HUES48 (cell line): ENCODE data around the gene FKBP8.
"Not testable (repeated sequence)": the region's sequence is repeated elsewhere in the genome, so short reads cannot be mapped to it uniquely, and the experiment has no call there.

Experiments used
- H3K27ac ChIP-seq: one replicate; pipeline ENCODE4 v1.7.0; 2013; ENCODE audit warnings: low read depth, low read length, inconsistent platforms
- H3K27me3 ChIP-seq: 2 replicates; pipeline ENCODE4 v1.6.1; 2013; ENCODE audit warnings: mild to moderate bottlenecking, low read length; ENCODE audit not compliant: control insufficient read depth, insufficient read depth
- H3K36me3 ChIP-seq: 2 replicates; pipeline ENCODE4 v1.6.1; 2013; ENCODE audit warnings: low read length; ENCODE audit not compliant: control insufficient read depth, insufficient read depth
- H3K4me1 ChIP-seq: 2 replicates; pipeline ENCODE4 v1.6.1; 2013; ENCODE audit warnings: mild to moderate bottlenecking, low read length; ENCODE audit not compliant: control insufficient read depth, insufficient read depth
- H3K4me3 ChIP-seq: 2 replicates; pipeline ENCODE4 v1.5.1; 2013; ENCODE audit warnings: mild to moderate bottlenecking, low read depth, low read length
- H3K9ac ChIP-seq: 2 replicates; pipeline ENCODE4 v1.6.1; 2013; ENCODE audit warnings: mild to moderate bottlenecking, low read depth, low read length, moderate library complexity
- H3K9me3 ChIP-seq: 2 replicates; pipeline ENCODE4 v1.6.1; 2013; ENCODE audit warnings: low read length; ENCODE audit not compliant: control insufficient read depth, insufficient read depth

The FKBP8 gene

DNA sequence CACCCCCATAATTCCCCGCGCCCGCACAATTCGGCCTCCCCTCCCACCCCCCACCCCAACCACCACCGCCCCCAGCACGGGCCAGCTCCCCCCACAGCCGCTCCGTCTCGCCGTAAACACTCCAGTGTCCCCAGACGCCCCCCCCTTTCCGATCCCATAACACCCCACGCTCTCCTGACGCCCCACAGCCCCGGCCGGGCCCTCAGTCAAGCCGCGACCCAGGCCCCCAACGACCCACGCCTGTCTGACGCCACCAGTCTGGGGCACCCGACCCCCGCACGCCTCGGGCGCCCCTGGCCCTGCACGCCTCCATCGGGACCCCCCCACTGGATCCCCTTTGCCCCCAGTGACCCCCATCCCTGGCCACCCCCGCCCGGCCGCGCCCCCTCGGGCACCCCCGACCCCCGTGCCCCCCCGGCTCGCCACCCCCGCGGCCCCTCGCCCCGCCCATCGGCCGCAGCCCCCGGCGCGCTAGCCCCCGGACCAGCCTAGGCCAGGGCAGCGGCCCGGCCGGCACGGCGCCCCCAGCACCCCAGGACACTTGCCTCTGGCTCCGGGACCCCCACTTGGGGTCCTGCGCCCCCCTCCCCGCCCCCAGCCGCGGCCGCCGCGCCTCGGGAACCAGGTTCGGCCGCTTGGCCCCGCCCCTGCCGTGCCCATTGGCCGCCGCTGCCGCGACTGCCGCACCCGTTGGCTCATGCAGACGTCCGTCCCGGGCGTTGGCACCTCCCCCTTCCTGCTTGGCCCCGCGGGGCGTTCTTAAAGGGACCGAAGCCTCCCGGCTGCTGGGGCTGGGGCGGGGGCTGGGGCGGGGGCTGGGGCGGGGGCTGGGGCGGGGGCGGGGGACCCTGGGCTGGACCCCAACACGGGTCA, at the start of gene FKBP8:
Gene FKBP8 (minus strand): TSS at position 633 of the 873 bp plus-strand sequence. CDS start 1,603 bp downstream, outside the sequence.
- peak within 1 kb of the TSS; percentile 69 for H3K4me3 ChIP-seq
- peaks cover 9% of the 10 kb centered on the region for H3K4me1 ChIP-seq
- H3K27me3 ChIP-seq = no peaks in the 10 kb centered on the region
- no peaks in the 10 kb centered on the region for H3K9me3 ChIP-seq
- peak within 1 kb of the TSS; percentile 51 for H3K27ac ChIP-seq
- H3K36me3 ChIP-seq = peaks cover 30% of the 10 kb centered on the region
- H3K9ac ChIP-seq = no peak within 1 kb of the TSS

DNA sequence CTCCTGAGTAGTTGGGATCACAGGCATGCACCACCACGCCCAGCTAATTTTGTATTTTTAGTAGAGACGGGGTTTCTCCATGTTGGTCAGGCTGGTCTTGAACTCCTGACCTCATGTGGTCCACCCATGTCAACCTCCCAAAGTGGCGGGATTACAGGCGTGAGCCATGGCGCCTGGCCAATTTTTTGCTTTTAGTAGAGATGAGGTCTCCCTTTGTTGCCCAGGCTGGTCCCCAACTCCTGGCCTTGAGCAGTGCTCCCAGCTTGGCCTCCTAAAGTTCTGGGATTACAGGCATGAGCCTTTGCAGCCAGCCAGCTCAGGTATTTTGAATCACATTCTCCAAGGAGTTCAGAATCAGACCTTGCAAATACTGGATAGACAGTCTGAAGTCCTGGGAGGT, 49.4 kb upstream of the FKBP8 start:
- H3K4me1 ChIP-seq = peaks cover 22% of the 10 kb centered on the region
- not testable (repeated sequence) for H3K36me3 ChIP-seq, H3K9ac ChIP-seq, H3K27me3 ChIP-seq, H3K4me3 ChIP-seq, H3K27ac ChIP-seq, H3K9me3 ChIP-seq

DNA sequence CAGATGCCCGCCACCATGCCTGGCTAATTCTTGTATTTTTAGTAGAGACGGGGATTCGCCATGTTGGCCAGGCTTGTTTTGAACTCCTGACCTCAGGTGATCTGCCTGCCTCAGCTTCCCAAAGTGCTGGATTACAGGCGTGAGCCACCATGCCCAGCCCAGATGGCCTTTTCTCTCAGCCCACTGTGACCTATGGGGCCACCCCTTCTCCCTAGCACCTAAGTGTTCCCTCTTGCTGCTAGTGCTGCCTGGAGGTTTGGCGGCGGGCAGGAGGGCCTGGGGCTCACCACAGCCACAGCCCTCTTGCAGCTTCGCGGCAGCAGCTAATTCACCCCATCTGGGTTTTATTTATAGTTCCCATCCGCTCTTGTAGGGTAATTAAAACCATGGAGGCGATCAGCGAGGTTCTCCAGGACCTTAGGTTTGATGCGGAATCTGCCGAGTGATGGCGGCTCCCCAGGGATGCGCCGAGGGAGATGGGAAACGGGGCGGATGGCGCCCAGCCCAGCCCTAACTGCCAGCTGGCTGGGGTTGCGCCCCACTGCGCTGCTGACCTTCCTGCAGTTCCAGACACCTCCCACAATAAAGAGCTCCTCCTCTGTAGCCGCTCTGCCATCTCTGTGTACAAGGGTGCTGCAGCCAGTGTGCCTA, 48.5 kb upstream of the FKBP8 start:
- Histone ChIP-seq H3K4me3 (no peak overlapping the region), H3K9ac (no peak overlapping the region), H3K4me1 (peaks cover 24% of the 10 kb centered on the region), H3K27me3 (peaks cover 3% of the 10 kb centered on the region; the same call in 1 of the 2 replicates), H3K36me3 (peaks cover 3% of the 10 kb centered on the region; the same call in 1 of the 2 replicates), H3K27ac (no peak overlapping the region), H3K9me3 (no peaks in the 10 kb centered on the region)

- peaks cover 24% of the 10 kb centered on the region for H3K4me1 ChIP-seq
- H3K36me3 ChIP-seq = peaks cover 3% of the 10 kb centered on the region; the same call in 1 of the 2 replicates
- no peaks in the 10 kb centered on the region for H3K9me3 ChIP-seq
- peak overlapping the region; percentile 95 for H3K27ac ChIP-seq
- H3K4me3 ChIP-seq = peak overlapping the region; percentile 82
- peak overlapping the region; percentile 65 for H3K9ac ChIP-seq
- H3K27me3 ChIP-seq = peaks cover 3% of the 10 kb centered on the region; the same call in 1 of the 2 replicates
These were observed 47.2 kb upstream of the FKBP8 start for GRCh38 chr19:18590273-18591272.

GRCh38 chr19:18589380-18590272, 46.3 kb upstream of the FKBP8 start:
- Histone ChIP-seq H3K9me3 (no peaks in the 10 kb centered on the region), H3K4me3 (peak overlapping the region; percentile 82), H3K9ac (peak overlapping the region; percentile 78), H3K36me3 (peaks cover 3% of the 10 kb centered on the region; the same call in 1 of the 2 replicates), H3K27me3 (peaks cover under 1% of the 10 kb centered on the region; the same call in 1 of the 2 replicates), H3K4me1 (peaks cover 21% of the 10 kb centered on the region), H3K27ac (peak overlapping the region; percentile 95)

- H3K4me1 ChIP-seq = peaks cover 20% of the 10 kb centered on the region; the same call in 1 of the 2 replicates
- H3K27ac ChIP-seq = peak within 1 kb of the TSS; percentile 95
- peak within 1 kb of the TSS; percentile 82 for H3K4me3 ChIP-seq
- H3K36me3 ChIP-seq = peaks cover 3% of the 10 kb centered on the region; the same call in 1 of the 2 replicates
- H3K27me3 ChIP-seq = no peaks in the 10 kb centered on the region
- no peaks in the 10 kb centered on the region for H3K9me3 ChIP-seq
- peak within 1 kb of the TSS; percentile 78 for H3K9ac ChIP-seq
These were observed 45.4 kb upstream of the FKBP8 start, which contains the start of gene REX1BD for GRCh38 chr19:18588611-18589379. Gene REX1BD, plus strand, starts transcription at chr19:18588798. Its CDS starts 4 bp downstream, at chr19:18588802.

DNA sequence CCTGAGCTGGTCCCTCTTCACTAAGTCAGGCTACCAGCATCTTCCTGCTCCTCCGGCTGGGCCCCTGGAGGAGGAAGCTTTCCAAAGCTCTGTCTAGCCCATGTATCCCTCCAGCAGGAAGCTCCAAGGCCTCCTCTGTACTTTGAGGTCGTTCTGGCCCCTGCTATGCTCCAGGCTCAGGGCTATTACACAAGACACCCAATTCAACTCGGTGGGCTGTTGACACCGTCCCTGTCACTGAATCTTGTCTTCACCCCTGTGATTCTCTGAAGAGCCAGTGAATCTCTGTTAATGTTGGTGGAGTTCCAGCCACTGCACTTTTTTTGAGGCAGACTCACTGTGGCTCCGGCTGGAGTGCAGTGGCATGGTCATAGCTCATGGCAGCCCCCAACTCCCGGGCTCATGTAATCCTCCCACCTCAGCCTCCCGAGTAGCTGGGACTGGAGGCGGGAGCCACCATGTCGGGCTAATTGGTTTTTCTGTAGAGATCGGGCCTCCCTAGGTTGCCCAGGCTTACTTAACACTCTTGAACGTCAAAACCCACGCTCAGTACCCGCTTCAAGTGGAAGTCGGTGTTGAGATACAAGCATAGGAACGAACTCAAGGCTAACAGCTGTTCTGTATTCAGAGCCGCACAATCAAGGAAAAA, 44.7 kb upstream of the FKBP8 start:
- H3K36me3 ChIP-seq = peaks cover 3% of the 10 kb centered on the region; the same call in 1 of the 2 replicates
- H3K9me3 ChIP-seq = no peaks in the 10 kb centered on the region
- H3K4me3 ChIP-seq = peak overlapping the region; percentile 82
- no peaks in the 10 kb centered on the region for H3K27me3 ChIP-seq
- peak overlapping the region; percentile 95 for H3K27ac ChIP-seq
- peak overlapping the region; percentile 78; the same call in 1 of the 2 replicates for H3K9ac ChIP-seq
- peaks cover 15% of the 10 kb centered on the region; the same call in 1 of the 2 replicates for H3K4me1 ChIP-seq

DNA sequence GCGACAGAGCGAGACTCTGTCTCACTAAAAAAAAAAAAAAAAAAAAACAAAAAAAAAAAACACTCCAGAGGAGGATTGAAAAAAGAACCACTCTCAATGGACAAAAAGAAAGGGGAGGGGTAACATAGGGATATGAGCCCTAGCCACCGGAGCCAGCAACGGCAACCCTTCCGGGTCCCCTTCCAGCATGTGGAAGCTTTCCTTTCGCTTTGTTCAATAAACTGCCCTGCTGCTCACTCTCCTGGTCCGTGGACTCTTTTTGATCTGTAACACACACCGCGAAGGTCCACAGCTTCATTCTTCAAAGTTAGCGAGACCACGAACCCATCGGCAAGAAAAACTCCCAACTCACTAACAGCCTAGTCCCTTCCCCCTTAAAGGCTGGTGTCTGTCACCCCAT, 44.2 kb upstream of the FKBP8 start:
- Histone ChIP-seq H3K4me3 (no peak overlapping the region), H3K9me3 (no peaks in the 10 kb centered on the region), H3K9ac (no peak overlapping the region), H3K27ac (no peak overlapping the region), H3K27me3 (no peaks in the 10 kb centered on the region), H3K36me3 (peaks cover 3% of the 10 kb centered on the region; the same call in 1 of the 2 replicates), H3K4me1 (peaks cover 12% of the 10 kb centered on the region; the same call in 1 of the 2 replicates)

DNA sequence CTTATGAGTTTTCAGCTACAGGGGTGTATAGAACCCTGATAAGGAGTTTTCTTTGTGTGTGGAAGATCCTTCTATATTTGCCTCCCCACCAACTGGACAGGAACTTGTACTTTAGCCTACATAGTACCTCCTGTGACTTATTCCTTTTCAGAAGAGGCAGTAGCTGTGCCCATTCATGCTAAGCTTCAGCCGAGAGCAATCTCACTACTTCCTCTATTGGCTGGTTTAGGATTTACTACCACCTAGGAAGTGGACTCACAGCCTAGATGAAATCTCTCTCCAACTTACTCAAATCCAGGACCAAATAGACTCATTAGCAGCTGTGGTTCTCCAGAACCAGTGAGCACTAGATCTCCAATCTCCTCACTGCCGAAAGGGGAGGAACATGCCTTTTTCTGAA, 42.9 kb upstream of the FKBP8 start:
- Histone ChIP-seq H3K27ac (no peak overlapping the region), H3K4me1 (peaks cover 12% of the 10 kb centered on the region; the same call in 1 of the 2 replicates), H3K36me3 (peaks cover 3% of the 10 kb centered on the region; the same call in 1 of the 2 replicates), H3K9me3 (no peaks in the 10 kb centered on the region), H3K27me3 (no peaks in the 10 kb centered on the region), H3K4me3 (no peak overlapping the region), H3K9ac (no peak overlapping the region)
